A549 treated with CpdA at 1 μM for 4 hours (cell line): Measurements from ENCODE around the gene HTR3A. TPM values are rescaled to one million over a fixed set of nuclear protein-coding genes. Genes with fewer than 3 reads are reported as not detected.

Experiments
- total RNA-seq: library from RNA; stranded (reverse); fragments of 200-300 nt; extraction: Qiagen RNA extraction; gene quantifications from 5 replicates; pipeline ENCODE4 v1.2.3, GENCODE V29; 2022; ENCODE audit warnings: low read depth

HTR3A gene
- not detected in 5 replicates for total RNA-seq

DNA sequence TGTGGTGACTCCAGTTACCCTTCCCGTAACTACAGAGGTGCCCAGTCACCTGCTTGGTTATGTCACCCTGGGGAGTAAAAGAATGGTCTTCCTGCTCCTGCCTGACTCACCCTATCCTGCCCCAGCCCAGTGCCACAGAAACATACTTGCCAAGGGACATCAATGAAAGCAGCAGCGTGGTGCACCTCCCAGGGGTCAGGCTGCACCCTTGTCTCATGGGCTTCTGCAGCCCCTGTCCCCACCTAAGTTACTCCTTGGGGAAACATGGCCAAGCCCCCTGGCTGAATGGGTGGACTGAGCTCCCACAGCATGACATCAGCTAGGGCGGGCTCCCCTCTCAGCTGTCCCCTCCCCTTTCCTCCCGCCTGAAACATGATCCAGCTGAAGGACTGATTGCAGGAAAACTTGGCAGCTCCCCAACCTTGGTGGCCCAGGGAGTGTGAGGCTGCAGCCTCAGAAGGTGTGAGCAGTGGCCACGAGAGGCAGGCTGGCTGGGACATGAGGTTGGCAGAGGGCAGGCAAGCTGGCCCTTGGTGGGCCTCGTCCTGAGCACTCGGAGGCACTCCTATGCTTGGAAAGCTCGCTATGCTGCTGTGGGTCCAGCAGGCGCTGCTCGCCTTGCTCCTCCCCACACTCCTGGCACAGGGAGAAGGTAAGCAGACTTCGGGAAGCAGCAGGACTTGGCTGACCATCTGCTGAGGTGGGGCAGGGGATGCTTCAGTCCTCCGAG, at the start of gene HTR3A:
TSS of gene HTR3A (plus strand) at position 368 of the 730 bp plus-strand sequence. CDS start at position 586, 218 bp downstream.

Other genes with a start within 250 kb of the HTR3A start
- 12.0 to 14.7 TPM (median 13.8 TPM) in 5 replicates for gene ZW10, start 201.4 kb upstream of the HTR3A start, total RNA-seq
- gene CLDN25, start 195.3 kb upstream of the HTR3A start, total RNA-seq = not detected in 5 replicates
- gene USP28, start 99.5 kb upstream of the HTR3A start, total RNA-seq = 12.5 to 23.6 TPM (median 17.7 TPM) in 5 replicates
- not detected in 5 replicates for gene HTR3B, start 70.3 kb upstream of the HTR3A start, total RNA-seq
- gene ZBTB16, start 84.6 kb downstream of the HTR3A start, total RNA-seq = not detected in 5 replicates